A673 (cell line): ENCODE measurements around the gene TMEM45A. TPM values are rescaled to one million over a fixed set of nuclear protein-coding genes. Genes with fewer than 3 reads are reported as not detected.

Experiments used
- BruUV-seq: library from RNA; stranded (reverse); fragments of 400-500 nt; replicated peaks from 2 replicates; lab custom pipeline; 2021; lab: Mats Ljungman, UMichigan
- CTCF ChIA-PET: fragments of 300-600 bp; sonication (Branson Sonifier 250); formaldehyde crosslinking; loops from one replicate; lab custom pipeline; 2022; ENCODE audit warnings: antibody characterized with exemption; lab: Charles Lee
- POLR2A ChIA-PET: fragments of 300-600 bp; sonication (Branson Sonifier 250); formaldehyde crosslinking; loops from one replicate; lab custom pipeline; 2022; ENCODE audit warnings: antibody characterized with exemption; ENCODE audit not compliant: low non-redundant PET; lab: Charles Lee
- DNase-seq: peaks from one replicate; pipeline ENCODE4 v3.0.0-alpha.2; 2015; ENCODE audit warnings: low spot score
- H3K27ac ChIP-seq: fragments of 200-600 bp; sonication (generic); 2 replicates; pipeline ENCODE4 v1.5.1; 2016; ENCODE audit warnings: mixed run types, low read depth, mild to moderate bottlenecking, mixed read lengths, antibody characterized with exemption, low read length; ENCODE audit not compliant: poor library complexity, severe bottlenecking
- H3K27me3 ChIP-seq: fragments of 200-600 bp; sonication (generic); replicated peaks from 2 replicates; pipeline ENCODE4 v1.6.1; 2017; ENCODE audit warnings: mixed run types, low read depth, mild to moderate bottlenecking, mixed read lengths, antibody characterized with exemption, low read length; ENCODE audit not compliant: insufficient read depth, poor library complexity
- H3K36me3 ChIP-seq: fragments of 200-600 bp; sonication (generic); 2 replicates; pipeline ENCODE4 v1.6.1; 2016; ENCODE audit warnings: mixed run types, mild to moderate bottlenecking, mixed read lengths, antibody characterized with exemption, low read length; ENCODE audit not compliant: insufficient read depth, poor library complexity, severe bottlenecking
- H3K4me1 ChIP-seq: fragments of 200-600 bp; sonication (generic); 2 replicates; pipeline ENCODE4 v1.6.1; 2017; ENCODE audit warnings: mixed run types, mild to moderate bottlenecking, mixed read lengths, antibody characterized with exemption, low read length; ENCODE audit not compliant: insufficient read depth, poor library complexity, severe bottlenecking
- H3K4me3 ChIP-seq: fragments of 200-600 bp; sonication (generic); 2 replicates; pipeline ENCODE4 v1.5.1; 2016; ENCODE audit warnings: low read depth, mixed run types, mild to moderate bottlenecking, mixed read lengths, low read length; ENCODE audit not compliant: poor library complexity, severe bottlenecking
- H3K9me3 ChIP-seq: fragments of 200-600 bp; sonication (generic); 2 replicates; pipeline ENCODE4 v1.6.1; 2016; ENCODE audit warnings: mixed run types, low read depth, mild to moderate bottlenecking, mixed read lengths, antibody characterized with exemption, low read length; ENCODE audit not compliant: poor library complexity, severe bottlenecking
- CTCF ChIP-seq: fragments of 300-800, 200-600 bp; sonication (generic); conservative IDR thresholded peaks from 2 replicates; pipeline ENCODE4 v1.5.1; 2017; ENCODE audit warnings: low read depth, mild to moderate bottlenecking, antibody characterized with exemption, low read length, moderate library complexity, mixed read lengths
- EZH2 ChIP-seq: fragments of 200-600 bp; sonication (generic); IDR thresholded peaks from 2 replicates; pipeline ENCODE4 v1.6.1; 2017; ENCODE audit warnings: borderline replicate concordance, low read depth, mild to moderate bottlenecking, mixed read lengths, antibody characterized with exemption, low read length; ENCODE audit not compliant: poor library complexity, severe bottlenecking
- intact Hi-C: fragments of 100-400 bp; cut with micrococcal nuclease; formaldehyde crosslinking; loops from one replicate; pipeline ENCODE4 v1.10.0; 2022; ENCODE audit not compliant: unreplicated experiment
- total RNA-seq: library from RNA; stranded (reverse); gene quantifications from 2 replicates; pipeline ENCODE4 v1.2.3, GENCODE V29; 2021

Gene TMEM45A
- total RNA-seq, 1 experiment from 2014 or later = 3.4 TPM

GRCh38 chr3:100614941-100615340 lies 122.5 kb downstream of the TMEM45A start:
- ChIA-PET CTCF (no interaction called here), POLR2A (no interaction called here)
- no peaks in the 10 kb centered on the region for H3K27me3 ChIP-seq
- peak overlapping the region; percentile 65 for H3K27ac ChIP-seq
- peaks cover 53% of the 10 kb centered on the region for H3K4me1 ChIP-seq
- no peaks in the 10 kb centered on the region for H3K36me3 ChIP-seq
- no peaks in the 10 kb centered on the region for H3K9me3 ChIP-seq
- intact Hi-C loops = loop anchor here (5.0 kb wide), 1 partner anchor 97 kb away; no protein-coding TSS in a partner anchor
- H3K4me3 ChIP-seq = no peak overlapping the region
- TF ChIP-seq CTCF (no peak), EZH2 (no peak)
- DNase-seq = no peak
- BruUV-seq = no TSS peak

- H3K27ac ChIP-seq = peak overlapping the region; percentile 65
- H3K4me1 ChIP-seq = peaks cover 48% of the 10 kb centered on the region
- no peak overlapping the region for H3K4me3 ChIP-seq
- intact Hi-C loops = no loop called here
- POLR2A ChIA-PET = no interaction called here
- TF ChIP-seq CTCF (no peak), EZH2 (no peak)
- DNase-seq = no peak
- H3K36me3 ChIP-seq = no peaks in the 10 kb centered on the region
- H3K9me3 ChIP-seq = no peaks in the 10 kb centered on the region
- CTCF ChIA-PET = no interaction called here
- no peaks in the 10 kb centered on the region for H3K27me3 ChIP-seq
- no TSS peak for BruUV-seq
Observed at GRCh38 chr3:100615684-100616083, 123.3 kb downstream of the TMEM45A start.

DNA sequence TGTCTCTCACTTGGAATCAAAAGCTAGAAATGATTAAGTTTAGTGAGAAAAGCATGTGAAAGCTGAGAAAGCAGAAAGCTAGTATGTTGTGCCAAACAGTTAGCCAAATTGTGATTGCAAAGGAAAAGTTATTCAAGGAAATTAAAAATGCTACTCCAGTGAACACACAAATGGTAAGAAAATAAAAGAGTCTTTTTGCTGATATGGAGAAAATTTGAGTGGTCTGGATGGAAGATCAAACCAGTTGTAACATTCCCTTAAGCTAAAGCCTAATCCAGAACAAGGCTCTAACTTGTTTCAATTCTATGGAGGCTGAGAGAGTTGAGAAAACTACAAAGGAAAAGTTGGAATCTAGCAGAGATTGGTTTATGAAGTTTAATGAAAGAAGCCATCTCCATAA lies 128.8 kb downstream of the TMEM45A start:
- intact Hi-C loops = no loop called here
- Histone ChIP-seq H3K4me3 (no peak overlapping the region), H3K27ac (no peak overlapping the region), H3K4me1 (no peaks in the 10 kb centered on the region), H3K9me3 (peaks cover 4% of the 10 kb centered on the region), H3K27me3 (no peaks in the 10 kb centered on the region), H3K36me3 (no peaks in the 10 kb centered on the region)
- BruUV-seq = no TSS peak
- TF ChIP-seq CTCF (no peak), EZH2 (no peak)
- no peak for DNase-seq
- ChIA-PET CTCF (no interaction called here), POLR2A (interaction anchor here (0.7 kb wide), 1 partner anchor 217 kb away, joined by 3 read pairs; no protein-coding TSS in a partner anchor)

Other genes with a start within 250 kb of the TMEM45A start
- 28.1 and 32.4 TPM in 2 replicates for gene TBC1D23, start 231.6 kb upstream of the TMEM45A start, total RNA-seq
- gene NIT2, start 157.9 kb upstream of the TMEM45A start, total RNA-seq = 57.0 and 61.5 TPM in 2 replicates
- gene TOMM70, start 91.5 kb upstream of the TMEM45A start, total RNA-seq = 54.4 and 55.1 TPM in 2 replicates
- gene LNP1, start 91.1 kb upstream of the TMEM45A start, total RNA-seq = 4.3 and 5.3 TPM in 2 replicates
- 2.4 and 2.7 TPM in 2 replicates for gene ADGRG7, start 117.0 kb downstream of the TMEM45A start, total RNA-seq
- 150 and 157 TPM in 2 replicates for gene TFG, start 216.9 kb downstream of the TMEM45A start, total RNA-seq